ENCODE results near the gene AK2.

Gene AK2

GRCh38 chr1:32969566-32969965, 67.1 kb downstream of the AK2 start:
- no peak for DNase-seq

GRCh38 chr1:32967888-32968568, 68.7 kb downstream of the AK2 start:
- no peak for DNase-seq

- DNase-seq = no peak
These were observed 69.8 kb downstream of the AK2 start for GRCh38 chr1:32966900-32967299.

- no peak for DNase-seq
These were observed 71.4 kb downstream of the AK2 start for GRCh38 chr1:32965251-32965747.

GRCh38 chr1:32964461-32965250, 72.0 kb downstream of the AK2 start, which contains the start of gene RNF19B:
TSS of gene RNF19B (minus strand) at chr1:32964809. CDS start at chr1:32964685, 124 bp downstream.
- peak; percentile 97 for DNase-seq

GRCh38 chr1:32963746-32964460, 72.8 kb downstream of the AK2 start:
- peak; percentile 91 for DNase-seq

GRCh38 chr1:32962248-32962896, 74.3 kb downstream of the AK2 start:
- DNase-seq = no peak

- DNase-seq = no peak
These were observed 75.8 kb downstream of the AK2 start for GRCh38 chr1:32960819-32961355.

- DNase-seq = no peak
These were observed 76.3 kb downstream of the AK2 start for GRCh38 chr1:32960342-32960741.

- DNase-seq = no peak
These were observed 77.9 kb downstream of the AK2 start for GRCh38 chr1:32958827-32959226.

Data from islet precursor cell (in vitro differentiated cells).